ENCODE measurements around the gene FAM83C.

Gene FAM83C

GRCh38 chr20:35303382-35303734 is 11.1 kb upstream of the FAM83C start:
- no peak for TF ChIP-seq CTCF (IDR thresholded peaks at IDR 0.05; ENCODE audit: low read length, missing control alignments)
- DNase-seq (ENCODE audit: low read depth): no peak
- H3K4me3 ChIP-seq (replicated peaks; ENCODE audit: low read depth, low read length): no peak overlapping the region

GRCh38 chr20:35302421-35303335 is 10.5 kb upstream of the FAM83C start:
- H3K4me3 ChIP-seq (replicated peaks; ENCODE audit: low read depth, low read length): no peak overlapping the region
- no peak for DNase-seq (ENCODE audit: low read depth)

GRCh38 chr20:35301426-35301825 is 9.2 kb upstream of the FAM83C start:
- no peak overlapping the region for H3K4me3 ChIP-seq (replicated peaks; ENCODE audit: low read depth, low read length)
- TF ChIP-seq CTCF (IDR thresholded peaks at IDR 0.05; ENCODE audit: low read length, missing control alignments): no peak
- DNase-seq (ENCODE audit: low read depth): no peak

More at GRCh38 chr20:35302421-35303335, 10.5 kb upstream of the FAM83C start:
- no peak for TF ChIP-seq CTCF (IDR thresholded peaks at IDR 0.05; ENCODE audit: low read length, missing control alignments)

GRCh38 chr20:35300469-35301262 is 8.4 kb upstream of the FAM83C start:
- H3K4me3 ChIP-seq (replicated peaks; ENCODE audit: low read depth, low read length): no peak overlapping the region
- DNase-seq (ENCODE audit: low read depth): no peak
- TF ChIP-seq CTCF (IDR thresholded peaks at IDR 0.05; ENCODE audit: low read length, missing control alignments): no peak

- DNase-seq (ENCODE audit: low read depth): no peak
- TF ChIP-seq CTCF (IDR thresholded peaks at IDR 0.05; ENCODE audit: low read length, missing control alignments): no peak
- no peak overlapping the region for H3K4me3 ChIP-seq (replicated peaks; ENCODE audit: low read depth, low read length)
Measured at GRCh38 chr20:35299780-35300179, 7.6 kb upstream of the FAM83C start.

GRCh38 chr20:35298264-35298663 is 6.0 kb upstream of the FAM83C start:
- no peak for DNase-seq (ENCODE audit: low read depth)
- no peak for TF ChIP-seq CTCF (IDR thresholded peaks at IDR 0.05; ENCODE audit: low read length, missing control alignments)
- H3K4me3 ChIP-seq (replicated peaks; ENCODE audit: low read depth, low read length): no peak overlapping the region

Data from fibroblast of pulmonary artery (primary cell).